NT2/D1 (cell line): ENCODE results near the gene EFNA2.

Experiments used
- DNase-seq: peaks from one replicate; pipeline ENCODE4 v3.0.0-alpha.2; 2011; ENCODE audit warnings: low read depth, low spot score
- H3K27me3 ChIP-seq: 2 replicates; pipeline ENCODE4 v1.6.0; 2011; ENCODE audit warnings: mild to moderate bottlenecking; ENCODE audit not compliant: insufficient read length, insufficient read depth
- H3K36me3 ChIP-seq: 2 replicates; pipeline ENCODE4 v1.6.1; 2011; ENCODE audit warnings: mild to moderate bottlenecking, low read length, mixed read lengths; ENCODE audit not compliant: insufficient read depth, insufficient read length
- H3K4me1 ChIP-seq: 2 replicates; pipeline ENCODE4 v1.5.1; 2011; ENCODE audit not compliant: insufficient read depth, insufficient read length
- H3K4me3 ChIP-seq: 2 replicates; pipeline ENCODE4 v1.5.1; 2011; ENCODE audit warnings: low read depth; ENCODE audit not compliant: insufficient read length
- H3K9ac ChIP-seq: 2 replicates; pipeline ENCODE4 v1.6.0; 2011; ENCODE audit warnings: low read depth; ENCODE audit not compliant: insufficient read length
- H3K9me3 ChIP-seq: 2 replicates; pipeline ENCODE4 v1.5.1; 2011; ENCODE audit warnings: mild to moderate bottlenecking, low read length; ENCODE audit not compliant: insufficient read depth
- SUZ12 ChIP-seq: IDR thresholded peaks from 2 replicates; pipeline ENCODE4 v1.6.1; 2011; ENCODE audit not compliant: insufficient read length, insufficient read depth; ENCODE audit errors: extremely low read depth
- YY1 ChIP-seq: IDR thresholded peaks from 2 replicates; pipeline ENCODE4 v1.6.1; 2011; ENCODE audit not compliant: insufficient read length, insufficient read depth
- ZNF274 ChIP-seq: IDR thresholded peaks from 2 replicates; pipeline ENCODE4 v1.6.1; 2011; ENCODE audit warnings: mild to moderate bottlenecking, low read depth, low read length

Gene EFNA2

DNA sequence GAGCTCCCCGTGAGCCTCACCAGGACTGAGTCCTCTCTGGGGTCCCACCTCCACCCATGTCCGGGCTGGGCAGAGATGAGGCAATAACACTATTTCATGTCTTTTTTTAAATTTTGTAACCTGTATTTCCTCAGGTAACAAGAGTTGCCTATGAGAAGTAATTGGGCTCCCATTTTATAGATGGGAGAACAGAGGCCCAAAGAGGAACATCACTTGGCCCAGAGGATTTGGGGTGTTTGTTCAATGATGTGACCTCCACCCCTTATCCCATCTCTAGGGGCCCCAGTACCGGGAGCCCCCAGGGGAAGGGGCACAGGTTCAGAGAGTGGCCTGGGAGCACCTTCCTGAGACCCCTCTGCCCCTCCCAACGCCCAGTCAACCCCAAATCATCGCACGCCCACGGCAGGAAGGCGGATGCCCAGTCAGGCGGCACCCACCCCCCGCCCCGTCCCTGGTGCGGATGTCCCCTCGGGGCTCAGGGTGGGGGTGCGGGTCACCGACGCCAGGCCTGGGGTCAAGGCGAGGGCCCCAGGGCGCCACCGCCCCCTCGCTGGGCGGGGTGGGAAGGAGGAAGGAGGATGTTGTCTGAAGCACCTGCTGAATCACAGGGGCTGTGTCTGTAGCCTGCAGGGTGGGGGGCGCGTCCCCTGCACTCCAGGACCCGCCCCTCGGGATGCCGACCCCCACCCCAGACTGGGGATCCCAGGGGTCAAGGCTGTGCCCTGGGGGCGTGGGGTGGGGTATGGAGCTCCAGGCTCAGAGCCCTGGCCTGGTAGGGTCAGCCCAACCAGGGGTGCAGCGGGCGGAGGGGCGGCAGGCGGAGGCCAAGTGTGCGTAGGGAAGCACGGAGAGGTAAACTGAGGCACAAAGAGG lies 25.6 kb upstream of the EFNA2 start:
- peaks cover 43% of the 10 kb centered on the region for H3K36me3 ChIP-seq
- no peak for DNase-seq
- H3K27me3 ChIP-seq, result no peaks in the 10 kb centered on the region
- peak overlapping the region; percentile 56 for H3K9ac ChIP-seq
- peaks cover 47% of the 10 kb centered on the region for H3K4me1 ChIP-seq
- H3K9me3 ChIP-seq, result no peaks in the 10 kb centered on the region
- peak overlapping the region; percentile 11 for H3K4me3 ChIP-seq
- TF ChIP-seq ZNF274 (no peak), YY1 (no peak), SUZ12 (no peak)

GRCh38 chr19:1260749-1261537 lies 24.7 kb upstream of the EFNA2 start:
- H3K4me1 ChIP-seq, result peaks cover 45% of the 10 kb centered on the region

GRCh38 chr19:1261538-1261797 lies 24.2 kb upstream of the EFNA2 start:
- no peak for DNase-seq
- TF ChIP-seq YY1 (no peak), ZNF274 (no peak), SUZ12 (no peak)

More at GRCh38 chr19:1260749-1261537, 24.7 kb upstream of the EFNA2 start:
- Histone ChIP-seq H3K4me3 (peak overlapping the region; percentile 91), H3K36me3 (peaks cover 35% of the 10 kb centered on the region), H3K27me3 (no peaks in the 10 kb centered on the region), H3K9me3 (no peaks in the 10 kb centered on the region), H3K9ac (peak overlapping the region; percentile 96)
- peak; percentile 92 for DNase-seq
- no peak for TF ChIP-seq ZNF274
- TF ChIP-seq YY1, result no peak
- TF ChIP-seq SUZ12, result no peak

DNA sequence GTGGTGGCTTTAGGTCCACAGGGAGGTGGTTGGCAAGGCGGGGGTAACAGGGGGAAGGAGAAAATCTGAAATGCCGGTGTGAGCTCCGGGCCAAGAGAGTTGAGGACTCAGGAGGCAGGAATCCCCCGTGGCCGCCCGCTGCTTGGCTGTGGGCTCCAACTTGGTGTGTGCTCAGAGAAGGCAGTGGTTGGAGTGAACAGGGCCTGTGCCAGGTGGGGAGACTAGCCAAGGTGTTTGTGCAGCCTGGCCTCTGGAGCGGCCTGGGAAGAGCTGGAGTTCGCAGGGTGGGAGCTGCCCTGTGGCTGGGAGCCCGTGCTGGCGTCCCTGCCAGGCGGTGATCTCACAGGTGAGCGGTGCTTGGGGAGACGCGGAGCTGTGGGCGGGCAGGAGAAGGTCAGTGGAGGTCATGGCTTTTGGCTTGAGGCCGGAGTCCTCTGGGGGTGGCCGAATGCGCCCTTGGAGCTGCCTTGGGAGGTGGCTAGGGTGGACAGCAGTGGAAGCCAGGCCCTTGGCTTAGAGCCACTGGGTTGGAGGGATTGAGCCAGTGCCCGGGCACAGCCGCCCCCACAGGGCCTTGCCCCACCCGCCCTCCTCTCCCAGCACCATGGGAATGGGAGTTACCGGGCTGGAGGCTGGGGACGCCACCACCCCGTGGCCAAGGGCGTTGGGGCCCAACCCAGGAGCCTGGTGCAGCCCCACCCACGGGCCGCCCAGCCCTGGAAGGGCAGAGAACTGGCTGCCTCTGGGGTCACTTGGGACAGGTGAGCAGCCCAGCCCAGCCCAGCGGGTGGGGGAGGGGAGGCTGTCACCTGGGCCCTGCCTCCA lies 23.7 kb upstream of the EFNA2 start:
- DNase-seq, result no peak
- Histone ChIP-seq H3K36me3 (peaks cover 26% of the 10 kb centered on the region), H3K27me3 (peaks cover under 1% of the 10 kb centered on the region), H3K4me1 (peaks cover 44% of the 10 kb centered on the region), H3K9me3 (no peaks in the 10 kb centered on the region), H3K4me3 (peak overlapping the region; percentile 91), H3K9ac (peak overlapping the region; percentile 96)
- TF ChIP-seq ZNF274, result no peak
- TF ChIP-seq SUZ12, result no peak
- TF ChIP-seq YY1, result no peak

More at GRCh38 chr19:1261538-1261797, 24.2 kb upstream of the EFNA2 start:
- Histone ChIP-seq H3K4me1 (peaks cover 47% of the 10 kb centered on the region), H3K36me3 (peaks cover 32% of the 10 kb centered on the region), H3K27me3 (no peaks in the 10 kb centered on the region), H3K4me3 (peak overlapping the region; percentile 91), H3K9me3 (no peaks in the 10 kb centered on the region), H3K9ac (peak overlapping the region; percentile 96)

GRCh38 chr19:1262623-1263123 lies 23.0 kb upstream of the EFNA2 start:
- TF ChIP-seq ZNF274 (no peak), YY1 (no peak), SUZ12 (no peak)
- no peak for DNase-seq
- Histone ChIP-seq H3K27me3 (peaks cover 6% of the 10 kb centered on the region), H3K36me3 (peaks cover 20% of the 10 kb centered on the region), H3K4me1 (peaks cover 48% of the 10 kb centered on the region), H3K9ac (peak overlapping the region; percentile 96), H3K9me3 (no peaks in the 10 kb centered on the region), H3K4me3 (peak overlapping the region; percentile 91)

DNA sequence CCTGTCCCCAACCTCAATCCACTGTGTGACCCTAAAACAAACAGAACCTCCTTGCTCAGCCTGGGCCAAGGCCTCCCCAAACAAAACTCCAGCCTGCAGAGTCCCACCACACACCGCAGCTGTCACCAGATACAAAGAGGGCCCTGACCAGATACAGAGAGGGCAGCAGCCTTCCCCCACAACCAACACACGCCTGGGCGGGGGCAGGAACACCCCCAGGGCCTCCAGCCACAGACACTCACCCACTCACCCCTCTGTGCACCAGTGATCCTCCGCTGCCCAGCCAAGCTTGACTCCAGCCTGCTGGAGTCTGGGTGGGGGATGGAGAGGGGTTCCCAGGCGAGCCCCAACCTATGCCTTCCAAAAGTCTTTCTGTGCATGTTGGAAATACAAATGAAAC lies 22.5 kb upstream of the EFNA2 start:
- Histone ChIP-seq H3K27me3 (peaks cover 11% of the 10 kb centered on the region), H3K4me1 (peaks cover 50% of the 10 kb centered on the region), H3K9ac (peak overlapping the region; percentile 96), H3K36me3 (peaks cover 16% of the 10 kb centered on the region), H3K4me3 (no peak overlapping the region), H3K9me3 (no peaks in the 10 kb centered on the region)
- TF ChIP-seq SUZ12 (no peak), ZNF274 (no peak), YY1 (no peak)
- DNase-seq, result no peak
